HG03103 (cell line): ENCODE results near the gene MYL2.

Experiments used
- ATAC-seq: cut with Tn5 transposase; IDR thresholded peaks from one replicate; pipeline ENCODE4 v1.9.1; 2021; ENCODE audit warnings: low read depth; ENCODE audit not compliant: unreplicated experiment

The MYL2 gene

GRCh38 chr12:110901401-110901800 lies 19.0 kb downstream of the MYL2 start:
- ATAC-seq, result no peak

- no peak for ATAC-seq
Observed at GRCh38 chr12:110896559-110896958, 23.8 kb downstream of the MYL2 start.

GRCh38 chr12:110893956-110894355 lies 26.4 kb downstream of the MYL2 start:
- ATAC-seq, result no peak

- no peak for ATAC-seq
Observed at GRCh38 chr12:110889361-110889760, 31.0 kb downstream of the MYL2 start.

- ATAC-seq, result no peak
Observed at GRCh38 chr12:110888256-110888991, 32.0 kb downstream of the MYL2 start.

GRCh38 chr12:110885152-110885840 lies 35.1 kb downstream of the MYL2 start:
- no peak for ATAC-seq

GRCh38 chr12:110883251-110883650 lies 37.1 kb downstream of the MYL2 start:
- no peak for ATAC-seq

- ATAC-seq, result no peak
Observed at GRCh38 chr12:110880651-110881050, 39.7 kb downstream of the MYL2 start.

- ATAC-seq, result no peak
Observed at GRCh38 chr12:110874781-110875180, 45.6 kb downstream of the MYL2 start.

GRCh38 chr12:110874351-110874750 lies 46.0 kb downstream of the MYL2 start:
- ATAC-seq, result no peak

GRCh38 chr12:110872100-110872499 lies 48.3 kb downstream of the MYL2 start:
- no peak for ATAC-seq

GRCh38 chr12:110869803-110870202 lies 50.6 kb downstream of the MYL2 start:
- no peak for ATAC-seq

- ATAC-seq, result no peak
Observed at GRCh38 chr12:110869026-110869425, 51.4 kb downstream of the MYL2 start.

- ATAC-seq, result no peak
Observed at GRCh38 chr12:110865521-110865920, 54.9 kb downstream of the MYL2 start.

- no peak for ATAC-seq
Observed at GRCh38 chr12:110863161-110863560, 57.2 kb downstream of the MYL2 start.

GRCh38 chr12:110862329-110862728 lies 58.0 kb downstream of the MYL2 start:
- ATAC-seq, result no peak

GRCh38 chr12:110861729-110862128 lies 58.6 kb downstream of the MYL2 start:
- no peak for ATAC-seq
